ENCODE data around the gene STAG2. TPM values are rescaled to one million over a fixed set of nuclear protein-coding genes. Genes with fewer than 3 reads are reported as not detected.
"Not testable (repeated sequence)": the region's sequence is repeated elsewhere in the genome, so short reads cannot be mapped to it uniquely, and the experiment has no call there.

Gene STAG2
- total RNA-seq, 1 donor from 2014 or later = 103 TPM

DNA sequence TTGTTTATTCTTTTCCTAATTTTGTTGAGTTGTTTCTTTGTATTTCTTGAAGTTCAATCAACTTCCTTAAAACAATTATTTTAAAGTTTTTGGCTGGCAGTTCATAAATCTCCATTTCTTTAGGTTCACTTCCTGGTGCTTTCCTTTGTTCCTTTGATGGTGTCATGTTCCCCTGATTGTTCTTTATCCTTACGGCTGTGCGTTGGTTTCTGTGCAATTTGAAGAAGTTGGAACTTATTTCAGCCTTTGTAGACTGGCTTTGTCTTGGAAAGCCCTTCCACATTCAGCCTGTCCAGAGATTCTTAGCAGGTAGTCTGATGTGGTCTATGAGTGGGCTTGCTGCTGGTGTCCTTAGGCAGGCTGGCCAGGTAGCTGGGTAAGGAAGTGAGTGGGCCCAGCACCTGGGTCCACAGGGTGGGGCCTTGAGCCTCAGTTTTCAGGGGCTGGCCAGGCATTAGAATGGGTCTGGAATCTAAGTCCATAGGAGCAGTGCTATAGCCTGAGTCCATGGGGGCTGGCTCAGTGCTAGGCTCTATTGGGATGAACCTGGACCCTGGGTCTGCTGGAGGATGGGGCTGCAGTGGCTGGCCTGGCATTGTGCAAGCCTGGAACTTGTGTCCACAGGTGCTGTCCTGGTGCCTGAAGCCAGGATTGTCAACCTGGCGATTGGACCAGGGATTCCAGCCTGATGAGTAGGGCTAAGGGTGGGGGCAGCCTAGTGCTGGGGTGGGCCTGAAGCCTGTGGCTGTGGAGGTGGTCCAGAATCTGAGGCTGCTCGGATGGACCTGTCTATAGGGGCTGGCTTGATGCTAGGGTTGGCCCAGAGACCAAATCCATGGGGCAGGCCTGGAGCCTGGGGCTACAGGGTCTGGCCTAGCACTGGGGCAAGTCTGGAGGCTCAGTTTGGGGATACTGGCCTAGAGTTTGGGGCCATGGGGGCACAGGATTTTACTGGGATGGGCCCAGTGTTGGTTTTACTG is 152.4 kb downstream of the STAG2 start:
- Mint-ChIP-seq H3K4me3 (no peak overlapping the region), H3K27ac (no peak overlapping the region), H3K27me3 (no peaks in the 10 kb centered on the region), H3K4me1 (no peaks in the 10 kb centered on the region), H3K36me3 (ENCODE audit: low read depth) (no peaks in the 10 kb centered on the region), H3K9me3 (no peaks in the 10 kb centered on the region)
- DNase-seq = no peak
- intact Hi-C loops (cut with micrococcal nuclease) = no loop called here

GRCh38 chrX:124117325-124117724 is 155.8 kb downstream of the STAG2 start:
- intact Hi-C loops (cut with micrococcal nuclease) = no loop called here
- H3K36me3 Mint-ChIP-seq (ENCODE audit: low read depth) = no peaks in the 10 kb centered on the region
- H3K4me3 Mint-ChIP-seq = no peak overlapping the region
- H3K27me3 Mint-ChIP-seq = no peaks in the 10 kb centered on the region
- no peaks in the 10 kb centered on the region for H3K9me3 Mint-ChIP-seq
- no peak overlapping the region for H3K27ac Mint-ChIP-seq
- no peaks in the 10 kb centered on the region for H3K4me1 Mint-ChIP-seq
- DNase-seq = no peak

- intact Hi-C loops (cut with micrococcal nuclease) = no loop called here
- no peak overlapping the region for H3K4me3 Mint-ChIP-seq
- no peaks in the 10 kb centered on the region for H3K27me3 Mint-ChIP-seq
- no peaks in the 10 kb centered on the region for H3K9me3 Mint-ChIP-seq
- no peaks in the 10 kb centered on the region for H3K36me3 Mint-ChIP-seq (ENCODE audit: low read depth)
- no peak overlapping the region for H3K27ac Mint-ChIP-seq
- no peak for DNase-seq
- H3K4me1 Mint-ChIP-seq = no peaks in the 10 kb centered on the region
These were observed 164.0 kb downstream of the STAG2 start for GRCh38 chrX:124125471-124125870.

- Mint-ChIP-seq H3K27ac (no peak overlapping the region), H3K36me3 (ENCODE audit: low read depth) (no peaks in the 10 kb centered on the region), H3K4me3 (no peak overlapping the region), H3K4me1 (no peaks in the 10 kb centered on the region), H3K9me3 (no peaks in the 10 kb centered on the region), H3K27me3 (no peaks in the 10 kb centered on the region)
- no peak for DNase-seq
- intact Hi-C loops (cut with micrococcal nuclease) = no loop called here
These were observed 166.0 kb downstream of the STAG2 start for GRCh38 chrX:124127496-124127895.

DNA sequence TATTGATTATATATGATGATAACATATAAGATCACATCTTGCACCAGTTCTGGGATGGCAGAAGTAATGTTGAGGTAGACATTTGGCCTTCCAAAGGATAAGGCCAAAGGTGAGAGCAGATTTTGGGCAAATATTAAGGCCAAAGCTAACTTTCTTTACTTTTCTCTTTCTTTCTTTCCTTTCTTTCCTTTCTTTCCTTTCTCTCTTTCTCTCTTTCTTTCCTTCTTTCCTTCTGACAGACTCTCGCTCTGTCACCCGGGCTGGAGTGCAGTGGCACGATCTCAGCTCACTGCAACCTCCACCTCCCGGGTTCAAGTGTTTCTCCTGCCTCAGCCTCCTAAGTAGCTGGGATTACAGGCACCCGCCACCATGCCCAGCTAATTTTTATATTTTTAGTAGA is 170.9 kb downstream of the STAG2 start:
- H3K36me3 Mint-ChIP-seq (ENCODE audit: low read depth); H3K4me3 Mint-ChIP-seq; DNase-seq; H3K27ac Mint-ChIP-seq; H3K27me3 Mint-ChIP-seq; H3K9me3 Mint-ChIP-seq; intact Hi-C loops (cut with micrococcal nuclease); H3K4me1 Mint-ChIP-seq: not testable (repeated sequence)

GRCh38 chrX:124145749-124146148 is 184.2 kb downstream of the STAG2 start:
- no peak overlapping the region for H3K4me3 Mint-ChIP-seq

GRCh38 chrX:124151195-124151594 is 189.7 kb downstream of the STAG2 start:
- intact Hi-C loops (cut with micrococcal nuclease) = no loop called here

More at GRCh38 chrX:124145749-124146148, 184.2 kb downstream of the STAG2 start:
- intact Hi-C loops (cut with micrococcal nuclease) = no loop called here
- Mint-ChIP-seq H3K27me3 (no peaks in the 10 kb centered on the region), H3K36me3 (ENCODE audit: low read depth) (no peaks in the 10 kb centered on the region), H3K4me1 (no peaks in the 10 kb centered on the region), H3K27ac (no peak overlapping the region), H3K9me3 (no peaks in the 10 kb centered on the region)
- DNase-seq = no peak

More at GRCh38 chrX:124151195-124151594, 189.7 kb downstream of the STAG2 start:
- H3K4me1 Mint-ChIP-seq = no peaks in the 10 kb centered on the region
- H3K27ac Mint-ChIP-seq = no peak overlapping the region
- no peaks in the 10 kb centered on the region for H3K27me3 Mint-ChIP-seq
- no peaks in the 10 kb centered on the region for H3K9me3 Mint-ChIP-seq
- no peak for DNase-seq
- H3K36me3 Mint-ChIP-seq (ENCODE audit: low read depth) = no peaks in the 10 kb centered on the region
- H3K4me3 Mint-ChIP-seq = no peak overlapping the region

Other genes with a start within 250 kb of the STAG2 start
- 91.2 and 96.7 TPM in 2 replicates for gene THOC2, start 228.7 kb upstream of the STAG2 start, total RNA-seq
- 34.7 and 36.3 TPM in 2 replicates for gene XIAP, start 101.7 kb upstream of the STAG2 start, total RNA-seq

All from activated CD4-positive, alpha-beta T cell treated with anti-CD3 and anti-CD28 coated beads, Interleukin-2, amount 10 ng/mL, durations not matched to agents 24 days and 14 days (primary cell).